ENCODE data around the gene DYNLT5.
"Not testable (repeated sequence)": the region's sequence is repeated elsewhere in the genome, so short reads cannot be mapped to it uniquely, and the experiment has no call there.

The DYNLT5 gene, protein sequence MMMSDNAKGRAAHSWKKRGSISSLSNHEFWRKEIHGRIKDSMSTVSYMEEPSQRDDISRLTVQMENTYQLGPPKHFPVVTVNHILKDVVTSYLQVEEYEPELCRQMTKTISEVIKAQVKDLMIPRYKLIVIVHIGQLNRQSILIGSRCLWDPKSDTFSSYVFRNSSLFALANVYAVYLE

GRCh38 chr1:66752000-66752592 lies at the start of gene DYNLT5:
DYNLT5 (plus strand) TSS chr1:66752459; CDS start chr1:66754659, 2,200 bp downstream.
- Histone ChIP-seq H3K27ac (ENCODE audit: low read depth, low read length) (no peak within 1 kb of the TSS), H3K9ac (ENCODE audit: low read length) (no peak within 1 kb of the TSS)

DNA sequence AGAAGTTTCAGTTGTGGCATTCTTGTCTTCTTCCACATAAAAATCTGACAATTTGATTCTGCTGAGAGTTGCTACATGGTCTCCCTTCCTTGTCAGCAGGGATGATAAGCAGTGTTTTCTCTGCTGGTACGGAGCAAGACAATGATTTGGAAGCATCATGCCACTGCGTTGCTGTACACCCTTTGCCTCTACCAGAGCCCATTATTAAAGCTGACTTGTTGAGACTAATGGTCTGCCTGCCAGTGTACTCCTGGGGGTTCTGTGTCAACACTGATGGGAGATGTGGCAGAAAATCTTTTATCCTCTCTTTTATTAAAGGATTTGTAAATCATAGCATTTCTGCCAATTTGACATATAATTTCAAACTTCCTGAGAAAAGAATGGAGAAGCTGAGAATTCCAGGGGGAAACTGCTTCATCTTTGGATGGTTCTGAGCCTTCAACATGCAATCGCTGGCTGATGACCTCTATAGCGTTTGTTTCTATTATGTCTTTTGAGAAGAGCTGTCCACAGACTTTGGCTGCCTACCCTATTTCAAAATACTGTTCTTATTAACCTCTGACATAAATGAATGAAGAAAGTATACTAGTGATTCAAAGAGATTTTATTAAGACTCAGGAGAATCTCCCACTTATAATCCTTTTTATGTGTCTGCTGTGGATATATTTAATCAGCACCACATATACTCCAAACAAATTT lies 47.9 kb upstream of the DYNLT5 start:
- H3K9ac ChIP-seq (ENCODE audit: low read length), result no peak overlapping the region
- no peak overlapping the region for H3K4me3 ChIP-seq (ENCODE audit: low read length)
- H3K27me3 ChIP-seq (ENCODE audit: control insufficient read depth, insufficient read depth, low read length), result no peaks in the 10 kb centered on the region
- H3K27ac ChIP-seq (ENCODE audit: low read depth, low read length), result no peak overlapping the region
- no peaks in the 10 kb centered on the region for H3K4me1 ChIP-seq (ENCODE audit: control insufficient read depth, insufficient read depth, low read length)
- no peaks in the 10 kb centered on the region for H3K36me3 ChIP-seq (ENCODE audit: control insufficient read depth, insufficient read depth, low read length)

More at GRCh38 chr1:66752000-66752592, at the start of gene DYNLT5:
- Histone ChIP-seq H3K4me3 (ENCODE audit: low read length) (peak within 1 kb of the TSS; percentile 47), H3K27me3 (ENCODE audit: control insufficient read depth, insufficient read depth, low read length) (no peaks in the 10 kb centered on the region), H3K4me1 (ENCODE audit: control insufficient read depth, insufficient read depth, low read length) (no peaks in the 10 kb centered on the region), H3K36me3 (ENCODE audit: control insufficient read depth, insufficient read depth, low read length) (no peaks in the 10 kb centered on the region)

GRCh38 chr1:66705110-66705509 lies 47.1 kb upstream of the DYNLT5 start:
- Histone ChIP-seq H3K4me1 (ENCODE audit: control insufficient read depth, insufficient read depth, low read length) (no peaks in the 10 kb centered on the region), H3K9ac (ENCODE audit: low read length) (no peak overlapping the region), H3K4me3 (ENCODE audit: low read length) (no peak overlapping the region), H3K36me3 (ENCODE audit: control insufficient read depth, insufficient read depth, low read length) (no peaks in the 10 kb centered on the region), H3K27ac (ENCODE audit: low read depth, low read length) (no peak overlapping the region), H3K27me3 (ENCODE audit: control insufficient read depth, insufficient read depth, low read length) (no peaks in the 10 kb centered on the region)

DNA sequence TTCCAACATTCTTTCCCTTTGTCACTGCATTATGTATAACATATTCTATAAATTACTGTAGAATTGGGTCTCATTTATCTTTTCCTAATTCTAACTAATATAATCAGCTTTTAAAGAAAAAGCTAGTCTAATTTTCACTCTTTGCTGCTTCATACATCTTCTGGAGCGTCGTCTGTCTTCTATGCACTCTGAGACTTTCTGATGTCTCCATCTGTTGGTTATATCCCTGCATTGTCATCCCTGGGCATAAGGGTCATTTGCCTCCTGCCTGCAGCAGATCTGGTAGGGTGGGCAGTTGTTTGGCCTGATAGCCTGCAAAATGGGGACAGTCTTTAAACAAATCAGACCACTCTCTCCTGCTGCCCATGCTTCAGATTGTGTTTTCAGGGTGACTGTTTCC lies 40.8 kb upstream of the DYNLT5 start:
- Histone ChIP-seq H3K9ac (ENCODE audit: low read length) (no peak overlapping the region), H3K4me3 (ENCODE audit: low read length) (no peak overlapping the region), H3K27ac (ENCODE audit: low read depth, low read length) (no peak overlapping the region), H3K4me1 (ENCODE audit: control insufficient read depth, insufficient read depth, low read length) (no peaks in the 10 kb centered on the region), H3K27me3 (ENCODE audit: control insufficient read depth, insufficient read depth, low read length) (no peaks in the 10 kb centered on the region), H3K36me3 (ENCODE audit: control insufficient read depth, insufficient read depth, low read length) (no peaks in the 10 kb centered on the region)

DNA sequence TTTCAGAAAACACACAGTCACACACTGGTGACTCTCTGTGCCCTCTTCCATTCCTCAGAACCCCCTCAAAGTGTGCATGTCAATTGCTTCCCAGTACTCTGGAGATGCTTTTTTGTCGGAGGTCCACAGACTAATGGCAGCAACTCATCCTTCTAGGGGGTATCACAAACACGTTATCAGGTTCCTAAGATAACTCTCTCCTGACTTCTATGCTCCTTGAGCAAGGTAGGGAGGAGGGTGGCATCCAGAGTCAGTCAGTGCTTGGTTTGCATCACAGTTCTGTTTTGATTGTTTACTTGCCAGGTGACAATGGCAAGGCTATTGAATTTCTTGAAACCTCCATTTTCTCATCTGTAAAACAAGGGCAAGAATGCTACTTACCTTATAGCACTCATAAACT lies 39.4 kb upstream of the DYNLT5 start:
- no peaks in the 10 kb centered on the region for H3K27me3 ChIP-seq (ENCODE audit: control insufficient read depth, insufficient read depth, low read length)
- H3K9ac ChIP-seq (ENCODE audit: low read length), result no peak overlapping the region
- no peak overlapping the region for H3K4me3 ChIP-seq (ENCODE audit: low read length)
- H3K27ac ChIP-seq (ENCODE audit: low read depth, low read length), result no peak overlapping the region
- no peaks in the 10 kb centered on the region for H3K36me3 ChIP-seq (ENCODE audit: control insufficient read depth, insufficient read depth, low read length)
- no peaks in the 10 kb centered on the region for H3K4me1 ChIP-seq (ENCODE audit: control insufficient read depth, insufficient read depth, low read length)

GRCh38 chr1:66723985-66724384 lies 28.3 kb upstream of the DYNLT5 start:
- no peaks in the 10 kb centered on the region for H3K27me3 ChIP-seq (ENCODE audit: control insufficient read depth, insufficient read depth, low read length)
- no peak overlapping the region for H3K4me3 ChIP-seq (ENCODE audit: low read length)
- H3K36me3 ChIP-seq (ENCODE audit: control insufficient read depth, insufficient read depth, low read length), result no peaks in the 10 kb centered on the region
- H3K9ac ChIP-seq (ENCODE audit: low read length), result no peak overlapping the region
- H3K4me1 ChIP-seq (ENCODE audit: control insufficient read depth, insufficient read depth, low read length), result no peaks in the 10 kb centered on the region
- H3K27ac ChIP-seq (ENCODE audit: low read depth, low read length), result no peak overlapping the region

DNA sequence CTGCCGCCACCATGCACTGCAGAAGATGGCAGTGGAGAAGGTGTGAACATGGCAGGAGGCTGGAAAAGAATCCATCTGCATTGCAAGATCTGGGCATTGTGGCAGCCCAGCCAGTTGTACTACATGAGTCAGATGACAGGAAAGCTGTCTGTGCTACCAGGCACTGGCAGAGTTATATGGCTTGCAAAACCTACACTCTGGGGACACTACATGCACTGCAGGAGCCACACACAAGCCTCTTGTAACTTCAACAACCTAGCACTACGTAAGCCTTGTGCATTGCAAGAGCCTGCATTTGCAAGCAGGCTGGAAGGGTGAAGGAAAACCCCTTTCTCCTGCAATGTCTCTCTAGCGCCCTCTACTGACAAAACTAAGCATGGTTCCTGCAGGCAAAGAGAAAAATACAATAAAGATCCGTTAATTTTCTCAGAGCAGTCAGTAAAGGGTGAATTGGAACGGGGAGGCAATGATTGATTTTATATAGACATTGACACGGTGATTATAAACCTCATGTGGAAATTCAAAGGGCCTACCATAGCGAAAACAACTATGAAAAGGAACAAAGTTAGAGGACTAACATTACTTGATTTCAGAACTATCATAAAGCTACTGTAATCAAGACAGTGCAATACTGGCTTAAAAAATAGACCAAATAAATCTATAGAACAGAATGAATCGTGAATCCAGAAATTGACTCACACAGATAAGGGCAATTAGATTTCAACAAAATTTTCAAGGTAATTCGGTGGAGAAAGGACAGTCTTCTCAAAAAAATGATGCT lies 26.2 kb upstream of the DYNLT5 start:
- no peaks in the 10 kb centered on the region for H3K27me3 ChIP-seq (ENCODE audit: control insufficient read depth, insufficient read depth, low read length)
- H3K27ac ChIP-seq (ENCODE audit: low read depth, low read length), result no peak overlapping the region
- no peaks in the 10 kb centered on the region for H3K36me3 ChIP-seq (ENCODE audit: control insufficient read depth, insufficient read depth, low read length)
- no peak overlapping the region for H3K4me3 ChIP-seq (ENCODE audit: low read length)
- H3K4me1 ChIP-seq (ENCODE audit: control insufficient read depth, insufficient read depth, low read length), result no peaks in the 10 kb centered on the region
- no peak overlapping the region for H3K9ac ChIP-seq (ENCODE audit: low read length)

DNA sequence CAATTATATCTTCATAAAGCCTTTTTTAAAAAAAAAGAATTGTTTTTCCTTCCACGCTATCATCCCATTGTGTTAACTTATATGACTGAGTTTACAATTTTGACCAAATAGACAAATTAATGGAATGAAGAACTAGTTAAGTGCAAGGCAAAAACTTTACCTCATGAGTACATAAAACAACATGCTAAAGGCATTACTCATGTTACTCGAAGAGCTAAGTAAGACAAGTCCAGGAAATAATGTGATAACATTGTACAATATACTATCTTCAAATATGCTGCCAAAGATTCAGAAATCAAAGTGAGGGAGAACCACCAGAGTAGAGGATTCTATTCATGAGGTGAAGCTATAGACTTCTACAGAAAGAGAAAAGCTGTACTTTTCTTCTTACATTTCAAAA lies 24.2 kb upstream of the DYNLT5 start:
- no peak overlapping the region for H3K4me3 ChIP-seq (ENCODE audit: low read length)
- H3K36me3 ChIP-seq (ENCODE audit: control insufficient read depth, insufficient read depth, low read length), result no peaks in the 10 kb centered on the region
- H3K27me3 ChIP-seq (ENCODE audit: control insufficient read depth, insufficient read depth, low read length), result no peaks in the 10 kb centered on the region
- H3K9ac ChIP-seq (ENCODE audit: low read length), result no peak overlapping the region
- H3K4me1 ChIP-seq (ENCODE audit: control insufficient read depth, insufficient read depth, low read length), result no peaks in the 10 kb centered on the region
- no peak overlapping the region for H3K27ac ChIP-seq (ENCODE audit: low read depth, low read length)

GRCh38 chr1:66728716-66729115 lies 23.5 kb upstream of the DYNLT5 start:
- not testable (repeated sequence) for H3K27me3 ChIP-seq (ENCODE audit: control insufficient read depth, insufficient read depth, low read length); H3K4me3 ChIP-seq (ENCODE audit: low read length); H3K36me3 ChIP-seq (ENCODE audit: control insufficient read depth, insufficient read depth, low read length); H3K9ac ChIP-seq (ENCODE audit: low read length); H3K4me1 ChIP-seq (ENCODE audit: control insufficient read depth, insufficient read depth, low read length); H3K27ac ChIP-seq (ENCODE audit: low read depth, low read length)

DNA sequence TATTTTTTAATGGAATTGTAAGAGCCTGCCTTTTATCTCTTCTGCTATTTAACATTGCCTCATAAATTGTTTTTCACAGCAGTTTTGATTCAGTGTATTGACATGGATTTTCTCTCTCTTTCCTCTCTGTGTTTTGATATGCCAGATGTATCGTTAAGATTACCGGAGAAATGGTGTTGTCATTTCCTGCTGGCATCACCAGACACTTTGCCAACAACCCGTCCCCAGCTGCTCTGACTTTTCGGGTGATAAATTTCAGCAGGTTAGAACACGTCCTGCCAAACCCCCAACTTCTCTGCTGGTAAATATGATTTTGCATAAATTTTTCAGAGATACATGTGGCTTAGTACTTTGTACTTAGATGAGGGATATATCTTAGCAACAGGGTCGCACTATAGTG lies 23.1 kb upstream of the DYNLT5 start:
- Histone ChIP-seq H3K9ac (ENCODE audit: low read length) (no peak overlapping the region), H3K27me3 (ENCODE audit: control insufficient read depth, insufficient read depth, low read length) (no peaks in the 10 kb centered on the region), H3K4me1 (ENCODE audit: control insufficient read depth, insufficient read depth, low read length) (no peaks in the 10 kb centered on the region), H3K36me3 (ENCODE audit: control insufficient read depth, insufficient read depth, low read length) (no peaks in the 10 kb centered on the region), H3K27ac (ENCODE audit: low read depth, low read length) (no peak overlapping the region), H3K4me3 (ENCODE audit: low read length) (no peak overlapping the region)

DNA sequence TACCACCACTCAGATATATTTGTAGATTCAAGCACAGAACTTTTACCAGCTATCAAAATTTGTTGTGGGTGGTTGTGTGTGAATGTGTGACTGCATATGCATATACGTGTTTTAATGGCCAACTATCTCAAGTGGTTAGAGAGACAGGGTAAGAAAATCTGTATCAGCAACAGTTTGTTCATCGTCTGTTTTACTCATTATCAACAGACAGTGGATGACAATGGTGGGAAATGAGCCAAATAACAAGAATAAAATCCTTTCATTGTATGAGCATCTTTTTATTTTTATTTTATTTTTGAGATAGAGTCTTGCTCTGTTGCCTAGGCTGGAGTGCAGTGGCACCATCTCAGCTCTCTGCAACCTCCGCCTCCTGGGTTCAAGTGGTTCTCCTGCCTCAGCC lies 22.7 kb upstream of the DYNLT5 start:
- Histone ChIP-seq H3K4me1 (ENCODE audit: control insufficient read depth, insufficient read depth, low read length) (no peaks in the 10 kb centered on the region), H3K36me3 (ENCODE audit: control insufficient read depth, insufficient read depth, low read length) (no peaks in the 10 kb centered on the region), H3K27me3 (ENCODE audit: control insufficient read depth, insufficient read depth, low read length) (no peaks in the 10 kb centered on the region), H3K9ac (ENCODE audit: low read length) (no peak overlapping the region), H3K27ac (ENCODE audit: low read depth, low read length) (no peak overlapping the region), H3K4me3 (ENCODE audit: low read length) (no peak overlapping the region)

GRCh38 chr1:66730462-66730861 lies 21.8 kb upstream of the DYNLT5 start:
- Histone ChIP-seq H3K36me3 (ENCODE audit: control insufficient read depth, insufficient read depth, low read length) (no peaks in the 10 kb centered on the region), H3K4me1 (ENCODE audit: control insufficient read depth, insufficient read depth, low read length) (no peaks in the 10 kb centered on the region), H3K9ac (ENCODE audit: low read length) (no peak overlapping the region), H3K4me3 (ENCODE audit: low read length) (no peak overlapping the region), H3K27me3 (ENCODE audit: control insufficient read depth, insufficient read depth, low read length) (no peaks in the 10 kb centered on the region), H3K27ac (ENCODE audit: low read depth, low read length) (no peak overlapping the region)

Measured in rectal smooth muscle tissue (tissue), 1 donor.